Measurements from ENCODE around the gene PRKAB2. TPM values are rescaled to one million over a fixed set of nuclear protein-coding genes. Genes with fewer than 3 reads are reported as not detected.
A peak's percentile ranks its signal among the peaks of the same experiment; 100 is the strongest.

PRKAB2 gene
- polyA plus RNA-seq (2011; rRNA removed), result 18.3 and 29.3 TPM in 2 replicates
- 7.5 and 12.5 TPM in 2 replicates for polyA minus RNA-seq (2011; rRNA and poly(A)+ RNA removed)

GRCh38 chr1:147172168-147173016 lies at the start of gene PRKAB2:
Gene PRKAB2, minus strand, starts transcription at chr1:147172470. Its CDS starts 326 bp downstream, at chr1:147172144.
- Histone ChIP-seq H3K27me3 (ENCODE audit: control insufficient read depth, insufficient read depth, low read length) (no peaks in the 10 kb centered on the region), H3K36me3 (ENCODE audit: control insufficient read depth, insufficient read depth, low read length) (no peaks in the 10 kb centered on the region), H3K4me3 (ENCODE audit: low read depth, low read length) (peak within 1 kb of the TSS; percentile 91)
- ChIA-PET CTCF (interaction anchor here (0.6 to 1.6 kb wide), 10 partner anchors 9 to 498 kb away, joined by 3 to 28 read pairs (median 4); partner anchors contain the start of genes ACP6 and CHD1L), POLR2A (interaction anchor here (0.9 kb wide), 1 partner anchor 17 kb away, joined by 3 read pairs; no protein-coding TSS in a partner anchor)
- TF ChIP-seq CTCF (IDR thresholded peaks at IDR 0.05; ENCODE audit: insufficient read depth, low read depth, low read length), result peak; percentile 76
- DNase-seq (ENCODE audit: low read depth), result peak; percentile 80

GRCh38 chr1:147218606-147219005 lies 46.3 kb upstream of the PRKAB2 start:
- no peak for DNase-seq (ENCODE audit: low read depth)
- Histone ChIP-seq H3K27me3 (ENCODE audit: control insufficient read depth, insufficient read depth, low read length) (no peaks in the 10 kb centered on the region), H3K36me3 (ENCODE audit: control insufficient read depth, insufficient read depth, low read length) (no peaks in the 10 kb centered on the region), H3K4me3 (ENCODE audit: low read depth, low read length) (no peak overlapping the region)
- ChIA-PET CTCF (no interaction called here), POLR2A (no interaction called here)
- no peak for TF ChIP-seq CTCF (IDR thresholded peaks at IDR 0.05; ENCODE audit: insufficient read depth, low read depth, low read length)

GRCh38 chr1:147217141-147217540 lies 44.9 kb upstream of the PRKAB2 start:
- Histone ChIP-seq H3K36me3 (ENCODE audit: control insufficient read depth, insufficient read depth, low read length) (no peaks in the 10 kb centered on the region), H3K4me3 (ENCODE audit: low read depth, low read length) (no peak overlapping the region), H3K27me3 (ENCODE audit: control insufficient read depth, insufficient read depth, low read length) (no peaks in the 10 kb centered on the region)
- no peak for TF ChIP-seq CTCF (IDR thresholded peaks at IDR 0.05; ENCODE audit: insufficient read depth, low read depth, low read length)
- no peak for DNase-seq (ENCODE audit: low read depth)
- ChIA-PET CTCF (no interaction called here), POLR2A (no interaction called here)

GRCh38 chr1:147216124-147216523 lies 43.9 kb upstream of the PRKAB2 start:
- ChIA-PET POLR2A (no interaction called here), CTCF (no interaction called here)
- Histone ChIP-seq H3K27me3 (ENCODE audit: control insufficient read depth, insufficient read depth, low read length) (no peaks in the 10 kb centered on the region), H3K4me3 (ENCODE audit: low read depth, low read length) (no peak overlapping the region), H3K36me3 (ENCODE audit: control insufficient read depth, insufficient read depth, low read length) (no peaks in the 10 kb centered on the region)
- no peak for TF ChIP-seq CTCF (IDR thresholded peaks at IDR 0.05; ENCODE audit: insufficient read depth, low read depth, low read length)
- DNase-seq (ENCODE audit: low read depth), result no peak

- DNase-seq (ENCODE audit: low read depth), result no peak
- TF ChIP-seq CTCF (IDR thresholded peaks at IDR 0.05; ENCODE audit: insufficient read depth, low read depth, low read length), result no peak
- CTCF ChIA-PET, result no interaction called here
- POLR2A ChIA-PET, result no interaction called here
- no peaks in the 10 kb centered on the region for H3K36me3 ChIP-seq (ENCODE audit: control insufficient read depth, insufficient read depth, low read length)
- no peak overlapping the region for H3K4me3 ChIP-seq (ENCODE audit: low read depth, low read length)
- no peaks in the 10 kb centered on the region for H3K27me3 ChIP-seq (ENCODE audit: control insufficient read depth, insufficient read depth, low read length)
Observed at GRCh38 chr1:147215540-147215916, 43.3 kb upstream of the PRKAB2 start.

All from BJ (cell line).